ACC112 (cell line): Measurements from ENCODE around the gene TNS1.
"Not testable (repeated sequence)": the region's sequence is repeated elsewhere in the genome, so short reads cannot be mapped to it uniquely, and the experiment has no call there.

Source experiments
- H2AFZ ChIP-seq: fragments of 200-600 bp; sonication (generic); one replicate; pipeline ENCODE4 v1.6.0; 2017; ENCODE audit warnings: antibody characterized with exemption, low read length; ENCODE audit not compliant: unreplicated experiment
- H3K27ac ChIP-seq: fragments of 200-600 bp; sonication (generic); 2 replicates; pipeline ENCODE4 v1.5.1; 2014; ENCODE audit warnings: low read depth, mild to moderate bottlenecking, antibody characterized with exemption, low read length, moderate library complexity
- H3K27me3 ChIP-seq: fragments of 200-600 bp; sonication (generic); 2 replicates; pipeline ENCODE4 v1.6.1; 2014; ENCODE audit warnings: mild to moderate bottlenecking, antibody characterized with exemption, low read length, moderate library complexity, mixed read lengths; ENCODE audit not compliant: insufficient read depth
- H3K36me3 ChIP-seq: fragments of 200-600 bp; sonication (generic); 2 replicates; pipeline ENCODE4 v1.6.1; 2016; ENCODE audit warnings: mild to moderate bottlenecking, antibody characterized with exemption, low read length, moderate library complexity, mixed read lengths; ENCODE audit not compliant: insufficient read depth
- H3K4me1 ChIP-seq: fragments of 200-600 bp; sonication (generic); one replicate; pipeline ENCODE4 v1.6.1; 2016; ENCODE audit warnings: low read length, mixed read lengths; ENCODE audit not compliant: insufficient read depth, unreplicated experiment, control insufficient read depth
- H3K4me3 ChIP-seq: fragments of 200-600 bp; sonication (generic); 2 replicates; pipeline ENCODE4 v1.5.1; 2014; ENCODE audit warnings: mild to moderate bottlenecking, low read depth, low read length
- H3K79me2 ChIP-seq: fragments of 200-600 bp; sonication (generic); one replicate; pipeline ENCODE4 v1.6.0; 2016; ENCODE audit warnings: low read length; ENCODE audit not compliant: control insufficient read depth, unreplicated experiment, insufficient read depth

Gene TNS1

GRCh38 chr2:218035463-218036100 is 32.8 kb upstream of the TNS1 start:
- Histone ChIP-seq H3K4me3 (no peak overlapping the region), H3K27ac (no peak overlapping the region), H3K79me2 (no peaks in the 10 kb centered on the region), H3K4me1 (no peaks in the 10 kb centered on the region), H3K27me3 (peaks cover 37% of the 10 kb centered on the region), H2AFZ (no peak overlapping the region), H3K36me3 (no peaks in the 10 kb centered on the region)

GRCh38 chr2:218034497-218035213 is 31.9 kb upstream of the TNS1 start:
- peak overlapping the region; percentile 59; the same call in 1 of the 2 replicates for H3K4me3 ChIP-seq
- peak overlapping the region; percentile 25 for H2AFZ ChIP-seq
- H3K27me3 ChIP-seq: peaks cover 28% of the 10 kb centered on the region
- H3K4me1 ChIP-seq, H3K27ac ChIP-seq, H3K36me3 ChIP-seq, H3K79me2 ChIP-seq: not testable (repeated sequence)

DNA sequence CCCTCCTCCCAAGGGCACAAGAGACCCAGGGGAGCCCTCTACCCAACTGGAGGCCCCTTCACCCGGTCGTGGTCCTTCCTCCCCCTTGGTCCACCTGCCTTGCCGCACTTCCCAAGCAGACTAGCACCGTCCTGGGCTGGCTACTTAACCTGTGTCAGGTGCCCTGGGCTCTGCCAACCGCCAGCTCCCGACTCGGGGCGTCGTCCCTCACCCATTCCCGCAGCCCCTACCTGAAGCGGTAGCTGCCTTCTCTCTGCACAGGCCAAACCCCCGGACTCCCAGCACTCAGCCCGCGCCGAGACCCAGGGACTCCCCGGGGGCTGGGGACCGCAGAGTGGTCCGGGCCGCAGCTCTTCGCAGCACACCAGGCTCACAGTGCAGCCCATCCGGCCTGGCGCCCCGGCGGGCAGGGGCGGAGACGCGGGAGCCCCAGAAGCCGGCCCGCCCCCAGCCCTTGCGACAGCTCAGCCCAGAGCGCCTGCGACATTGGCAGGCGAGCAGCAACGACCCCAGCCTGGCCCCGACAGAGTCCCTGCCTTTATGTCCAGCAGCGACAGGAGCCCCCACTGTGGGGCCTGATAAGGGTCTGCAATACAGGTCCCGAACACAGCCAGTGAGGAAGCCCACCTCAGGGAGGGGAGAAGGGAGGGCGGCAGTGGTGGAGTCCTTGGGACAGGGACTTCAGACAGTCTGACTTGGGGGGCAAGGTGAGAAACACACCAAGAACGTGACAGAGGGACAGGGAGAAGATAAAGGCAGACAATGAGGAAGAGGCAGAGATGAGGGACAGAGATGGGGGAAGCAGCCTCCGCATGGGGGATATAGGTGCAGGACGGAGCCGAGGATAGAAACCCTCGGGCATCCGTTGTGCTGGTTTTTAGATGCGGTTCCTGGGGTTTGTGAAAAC is 31.0 kb upstream of the TNS1 start:
- Histone ChIP-seq H3K27me3 (peaks cover 20% of the 10 kb centered on the region), H2AFZ (no peak overlapping the region), H3K27ac (no peak overlapping the region), H3K79me2 (no peaks in the 10 kb centered on the region), H3K36me3 (no peaks in the 10 kb centered on the region), H3K4me1 (no peaks in the 10 kb centered on the region), H3K4me3 (no peak overlapping the region)

GRCh38 chr2:218033208-218033589 is 30.4 kb upstream of the TNS1 start:
- H2AFZ ChIP-seq: no peak overlapping the region
- no peak overlapping the region for H3K27ac ChIP-seq
- H3K36me3 ChIP-seq: no peaks in the 10 kb centered on the region

DNA sequence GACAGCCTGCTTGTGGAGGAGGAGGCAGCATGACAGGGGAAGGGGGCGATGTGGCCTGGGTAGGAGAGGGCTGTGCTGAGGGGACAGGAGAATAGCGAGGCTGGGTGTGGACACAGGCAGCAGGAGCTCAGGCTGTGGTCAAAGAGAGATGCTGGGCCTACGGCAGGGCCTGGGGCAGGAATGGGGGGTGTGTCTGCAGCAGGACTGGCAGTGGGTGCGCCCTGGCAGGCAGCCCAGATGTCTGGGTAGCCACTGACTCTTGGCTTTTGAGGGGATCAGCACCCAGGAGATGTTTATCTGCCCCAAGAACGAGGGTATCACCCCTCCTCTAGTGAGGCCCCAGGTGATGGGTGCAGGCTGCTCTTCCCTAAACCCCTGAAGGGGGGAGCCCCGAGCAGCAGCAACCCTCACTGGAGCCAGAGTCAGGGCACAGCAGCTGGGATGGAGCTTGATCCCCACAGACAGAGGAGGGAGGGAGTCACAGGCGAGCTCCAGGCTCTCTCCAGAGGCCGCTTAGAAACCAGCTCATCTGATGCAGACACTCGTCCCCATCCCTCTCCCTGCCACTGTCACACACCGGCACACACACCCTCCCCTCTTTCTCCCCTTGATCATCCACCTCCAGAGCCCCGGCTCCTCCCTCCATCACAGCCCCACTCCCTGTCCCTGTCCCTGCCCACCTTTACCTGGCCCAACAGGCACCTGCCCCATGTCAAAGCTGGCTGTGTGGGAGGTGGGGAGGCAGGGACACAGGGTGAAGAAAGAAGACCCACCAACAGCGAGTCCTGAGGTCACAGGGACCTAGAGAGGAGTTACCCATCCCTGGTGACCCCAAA is 29.8 kb upstream of the TNS1 start:
- Histone ChIP-seq H3K36me3 (no peaks in the 10 kb centered on the region), H3K79me2 (no peaks in the 10 kb centered on the region), H2AFZ (no peak overlapping the region), H3K4me3 (no peak overlapping the region), H3K27ac (no peak overlapping the region), H3K4me1 (no peaks in the 10 kb centered on the region), H3K27me3 (peaks cover 8% of the 10 kb centered on the region; the same call in 1 of the 2 replicates)

More at GRCh38 chr2:218033208-218033589, 30.4 kb upstream of the TNS1 start:
- no peak overlapping the region for H3K4me3 ChIP-seq
- peaks cover 15% of the 10 kb centered on the region; the same call in 1 of the 2 replicates for H3K27me3 ChIP-seq
- H3K79me2 ChIP-seq: no peaks in the 10 kb centered on the region
- no peaks in the 10 kb centered on the region for H3K4me1 ChIP-seq

GRCh38 chr2:218031771-218032257 is 29.0 kb upstream of the TNS1 start:
- H3K4me3 ChIP-seq: no peak overlapping the region
- no peak overlapping the region for H2AFZ ChIP-seq
- no peaks in the 10 kb centered on the region for H3K36me3 ChIP-seq
- no peaks in the 10 kb centered on the region for H3K4me1 ChIP-seq
- peaks cover 4% of the 10 kb centered on the region; the same call in 1 of the 2 replicates for H3K27me3 ChIP-seq
- H3K27ac ChIP-seq: no peak overlapping the region
- no peaks in the 10 kb centered on the region for H3K79me2 ChIP-seq

- Histone ChIP-seq H3K79me2 (no peaks in the 10 kb centered on the region), H3K36me3 (no peaks in the 10 kb centered on the region), H3K27me3 (no peaks in the 10 kb centered on the region; the same call in 1 of the 2 replicates), H2AFZ (no peak overlapping the region), H3K27ac (no peak overlapping the region), H3K4me3 (no peak overlapping the region), H3K4me1 (no peaks in the 10 kb centered on the region)
Observed at GRCh38 chr2:218031261-218031660, 28.5 kb upstream of the TNS1 start.

DNA sequence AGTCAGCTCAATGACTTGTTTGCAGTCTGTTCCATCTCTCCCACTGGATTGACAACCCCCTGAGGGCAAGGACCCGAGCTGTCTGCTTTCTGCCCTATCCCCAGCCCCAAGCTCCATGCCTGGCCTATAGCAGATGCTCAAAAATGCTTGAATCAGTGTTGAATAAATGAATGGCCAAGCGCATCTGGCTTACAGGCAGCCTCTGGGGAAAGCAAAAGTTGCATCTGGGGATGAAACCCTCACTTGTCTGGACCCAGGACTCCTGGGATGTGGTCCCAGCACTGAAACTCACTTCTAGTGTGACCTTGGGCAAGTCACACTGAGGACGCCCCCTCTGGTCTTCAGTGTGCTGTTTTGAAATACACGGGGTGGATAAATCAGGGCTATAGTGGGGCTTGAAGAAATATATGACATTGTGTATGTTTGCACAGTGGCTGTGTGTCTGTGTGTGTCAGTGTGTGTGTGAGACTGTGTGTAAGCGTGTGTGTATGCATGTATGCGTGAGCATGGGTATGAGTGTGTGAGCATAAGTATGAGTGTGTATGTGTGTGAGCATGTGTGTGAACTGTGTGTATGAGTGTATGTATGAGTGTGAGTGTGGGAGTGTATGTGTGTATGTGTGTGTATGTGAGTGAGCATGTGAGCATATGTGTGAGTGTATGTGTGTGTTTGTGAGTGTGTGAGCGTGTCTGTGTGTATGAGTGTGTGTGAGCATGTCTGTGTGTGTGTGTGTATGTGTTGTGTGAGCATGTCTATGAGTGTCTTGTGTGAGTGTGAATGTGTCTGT is 27.8 kb upstream of the TNS1 start:
- H3K4me1 ChIP-seq: no peaks in the 10 kb centered on the region
- no peak overlapping the region for H2AFZ ChIP-seq
- H3K27me3 ChIP-seq: no peaks in the 10 kb centered on the region; the same call in 1 of the 2 replicates
- H3K36me3 ChIP-seq: no peaks in the 10 kb centered on the region
- H3K4me3 ChIP-seq: no peak overlapping the region
- H3K79me2 ChIP-seq: no peaks in the 10 kb centered on the region
- H3K27ac ChIP-seq: no peak overlapping the region

DNA sequence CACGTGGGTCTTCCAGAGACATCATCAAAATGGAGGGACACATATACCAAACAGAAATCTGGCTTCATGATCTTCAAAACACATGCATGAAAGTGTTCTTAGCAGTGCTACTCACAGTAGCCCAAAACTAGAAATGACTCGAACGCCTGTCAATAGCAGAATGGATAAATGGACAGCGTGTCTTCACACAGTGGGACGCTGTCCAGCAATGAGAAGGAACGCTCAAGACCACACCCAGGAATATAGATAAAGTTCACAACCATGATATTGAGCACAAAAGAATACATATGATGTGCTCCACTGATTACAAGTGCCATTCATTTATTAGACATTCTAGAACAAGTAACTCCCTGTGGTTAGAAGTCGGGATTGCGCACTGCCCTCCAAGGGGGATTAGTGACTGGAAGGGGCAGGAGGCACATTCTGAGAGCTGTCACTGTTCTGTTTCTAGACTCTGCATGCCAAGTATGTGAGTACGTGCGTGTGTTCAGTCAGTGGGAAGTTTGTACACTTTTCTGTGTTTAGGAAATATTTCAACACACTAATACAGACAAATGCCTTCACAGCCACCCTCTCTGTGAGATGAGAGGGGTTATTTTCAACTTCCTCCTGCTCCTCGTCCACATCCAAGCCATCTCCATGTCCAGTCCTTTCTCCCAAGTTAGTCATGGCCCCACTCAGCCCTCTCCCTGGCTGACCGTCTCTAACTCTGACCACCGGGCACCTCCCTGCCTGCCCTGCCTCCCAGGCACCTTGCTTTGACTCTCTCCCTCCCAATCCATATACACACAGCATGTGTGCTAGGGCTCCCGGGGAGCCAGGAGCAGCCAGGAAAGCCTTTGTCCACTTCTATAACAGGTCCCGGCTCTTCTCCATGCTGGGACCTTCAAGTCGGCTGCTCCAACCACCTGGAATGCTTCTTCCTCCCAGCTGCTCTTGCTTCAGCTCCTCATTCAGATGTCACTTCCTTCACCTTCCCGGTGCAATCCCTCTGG is 26.9 kb upstream of the TNS1 start:
- Histone ChIP-seq H3K36me3 (no peaks in the 10 kb centered on the region), H3K27ac (no peak overlapping the region), H3K4me3 (no peak overlapping the region), H3K4me1 (no peaks in the 10 kb centered on the region), H3K27me3 (no peaks in the 10 kb centered on the region), H2AFZ (no peak overlapping the region), H3K79me2 (no peaks in the 10 kb centered on the region)
